Activated CD4-positive, alpha-beta T cell treated with anti-CD3 and anti-CD28 coated beads, Interleukin-2, amount 10 ng/mL, durations not matched to agents 7 days and 5 days (primary cell): ENCODE results near the gene CDH3. TPM values are rescaled to one million over a fixed set of nuclear protein-coding genes. Genes with fewer than 3 reads are reported as not detected.

Experiments
- CTCF ChIA-PET: fragments of 350-600 bp; sonication (Branson Sonifier 250); formaldehyde crosslinking; loops from one replicate; lab custom pipeline; 2021; ENCODE audit warnings: antibody characterized with exemption; lab: Charles Lee
- POLR2A ChIA-PET: fragments of 350-600 bp; sonication (Branson Sonifier 250); formaldehyde crosslinking; loops from one replicate; lab custom pipeline; 2021; ENCODE audit warnings: antibody characterized with exemption; lab: Charles Lee
- DNase-seq: peaks from one replicate; pipeline ENCODE4 v3.0.0-alpha.2; 2020
- H3K27ac Mint-ChIP-seq: one replicate; pipeline ENCODE4 v1.8.0; 2021; ENCODE audit warnings: mild to moderate bottlenecking, moderate library complexity, mixed read lengths
- H3K27me3 Mint-ChIP-seq: one replicate; pipeline ENCODE4 v1.8.0; 2021; ENCODE audit warnings: mixed read lengths
- H3K36me3 Mint-ChIP-seq: one replicate; pipeline ENCODE4 v1.8.0; 2021; ENCODE audit warnings: low read depth, mixed read lengths
- H3K4me1 Mint-ChIP-seq: one replicate; pipeline ENCODE4 v1.8.0; 2021; ENCODE audit warnings: mixed read lengths
- H3K4me3 Mint-ChIP-seq: one replicate; pipeline ENCODE4 v1.8.0; 2021; ENCODE audit warnings: mild to moderate bottlenecking, moderate library complexity, mixed read lengths
- H3K9me3 Mint-ChIP-seq: one replicate; pipeline ENCODE4 v1.8.0; 2021; ENCODE audit warnings: mixed read lengths
- total RNA-seq, 2 experiments: library from RNA; stranded (reverse); gene quantifications; one replicate each; pipeline ENCODE4 v1.2.3, GENCODE V29; 2021

The CDH3 gene
- total RNA-seq, 2 experiments from 2014 or later = 0.31 TPM; not detected in 1

DNA sequence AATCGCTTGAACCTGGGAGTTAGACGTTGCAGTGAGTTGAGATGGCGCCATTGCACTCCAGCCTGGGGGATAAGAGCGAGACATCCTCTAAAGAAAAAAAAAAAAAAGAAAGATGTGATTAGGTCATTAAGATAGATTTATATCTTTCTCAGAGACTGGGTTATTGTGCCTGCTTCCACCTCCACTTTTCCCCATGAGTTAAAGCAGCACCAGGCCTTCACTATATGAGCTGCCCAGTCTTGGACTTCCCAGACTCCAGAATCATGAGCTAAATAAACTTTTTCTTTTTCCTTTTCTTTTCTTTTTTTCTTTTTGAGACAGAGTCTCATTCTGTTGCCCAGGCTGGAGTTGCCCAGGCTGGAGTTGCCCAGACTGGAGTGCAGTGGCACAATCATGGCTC, 72.6 kb downstream of the CDH3 start:
- DNase-seq = no peak
- POLR2A ChIA-PET = no interaction called here
- Mint-ChIP-seq H3K4me1 (peaks cover 4% of the 10 kb centered on the region), H3K27me3 (no peaks in the 10 kb centered on the region), H3K9me3 (no peaks in the 10 kb centered on the region), H3K4me3 (no peak overlapping the region), H3K27ac (no peak overlapping the region), H3K36me3 (peaks cover 2% of the 10 kb centered on the region)
- CTCF ChIA-PET = interaction anchor here (0.7 to 1.3 kb wide), 3 partner anchors 17 to 52 kb away, joined by 3 to 6 read pairs (median 4); no protein-coding TSS in a partner anchor

DNA sequence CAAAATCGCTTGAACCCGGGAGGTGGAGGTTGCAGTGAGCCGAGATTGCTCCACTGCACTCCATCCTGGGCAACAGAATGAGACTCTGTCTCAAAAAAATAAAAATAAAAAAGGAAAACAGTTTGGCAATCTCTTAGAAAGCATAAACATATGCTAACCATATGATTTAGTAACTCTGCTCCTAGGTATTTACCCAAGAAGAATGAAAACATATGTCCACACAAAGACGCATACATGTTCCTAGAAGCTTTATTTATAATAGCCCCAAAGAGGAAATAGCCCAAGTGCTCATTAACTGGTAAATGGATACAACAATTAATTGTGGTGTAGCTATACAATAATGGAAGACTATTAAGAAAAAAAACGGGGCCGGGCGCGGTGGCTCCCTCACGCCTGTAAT, 73.5 kb downstream of the CDH3 start:
- Mint-ChIP-seq H3K4me3 (no peak overlapping the region), H3K9me3 (no peaks in the 10 kb centered on the region), H3K27ac (no peak overlapping the region), H3K36me3 (peaks cover 2% of the 10 kb centered on the region), H3K4me1 (peaks cover 4% of the 10 kb centered on the region), H3K27me3 (no peaks in the 10 kb centered on the region)
- CTCF ChIA-PET = interaction anchor here (1.3 kb wide), 1 partner anchor 17 kb away, joined by 3 read pairs; no protein-coding TSS in a partner anchor
- DNase-seq = no peak
- POLR2A ChIA-PET = no interaction called here

DNA sequence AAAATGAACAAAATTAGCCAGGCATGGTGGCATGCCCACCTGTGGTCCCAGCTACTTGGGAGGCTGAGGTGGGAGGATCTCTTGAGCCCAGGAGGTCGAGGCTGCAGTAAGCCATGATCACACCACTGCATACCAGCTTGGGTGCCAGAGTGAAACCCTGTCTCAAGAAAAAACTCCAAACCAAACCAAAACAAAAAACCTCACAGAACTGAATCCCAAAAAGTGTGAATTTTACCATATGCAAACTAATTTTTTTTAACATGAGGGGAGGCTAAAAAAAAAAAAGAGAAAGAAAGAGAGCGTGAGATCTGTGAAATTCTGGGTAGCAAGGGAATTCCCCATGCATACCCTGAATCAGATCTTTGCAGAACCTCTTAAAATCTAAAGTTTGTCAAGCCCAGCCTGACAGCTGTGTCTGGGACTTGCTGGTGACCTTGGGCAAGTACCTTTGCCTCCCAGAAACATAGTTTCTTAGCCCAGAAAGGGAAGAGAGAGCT, 74.9 kb downstream of the CDH3 start:
- no peak for DNase-seq
- Mint-ChIP-seq H3K27me3 (no peaks in the 10 kb centered on the region), H3K9me3 (no peaks in the 10 kb centered on the region), H3K36me3 (peaks cover 2% of the 10 kb centered on the region), H3K27ac (no peak overlapping the region), H3K4me1 (peaks cover 4% of the 10 kb centered on the region), H3K4me3 (no peak overlapping the region)
- CTCF ChIA-PET = interaction anchor here (0.7 kb wide), 1 partner anchor 652 kb away, joined by 3 read pairs; no protein-coding TSS in a partner anchor
- POLR2A ChIA-PET = interaction anchor here (0.6 kb wide), 1 partner anchor 59 kb away, joined by 5 read pairs; no protein-coding TSS in a partner anchor

DNA sequence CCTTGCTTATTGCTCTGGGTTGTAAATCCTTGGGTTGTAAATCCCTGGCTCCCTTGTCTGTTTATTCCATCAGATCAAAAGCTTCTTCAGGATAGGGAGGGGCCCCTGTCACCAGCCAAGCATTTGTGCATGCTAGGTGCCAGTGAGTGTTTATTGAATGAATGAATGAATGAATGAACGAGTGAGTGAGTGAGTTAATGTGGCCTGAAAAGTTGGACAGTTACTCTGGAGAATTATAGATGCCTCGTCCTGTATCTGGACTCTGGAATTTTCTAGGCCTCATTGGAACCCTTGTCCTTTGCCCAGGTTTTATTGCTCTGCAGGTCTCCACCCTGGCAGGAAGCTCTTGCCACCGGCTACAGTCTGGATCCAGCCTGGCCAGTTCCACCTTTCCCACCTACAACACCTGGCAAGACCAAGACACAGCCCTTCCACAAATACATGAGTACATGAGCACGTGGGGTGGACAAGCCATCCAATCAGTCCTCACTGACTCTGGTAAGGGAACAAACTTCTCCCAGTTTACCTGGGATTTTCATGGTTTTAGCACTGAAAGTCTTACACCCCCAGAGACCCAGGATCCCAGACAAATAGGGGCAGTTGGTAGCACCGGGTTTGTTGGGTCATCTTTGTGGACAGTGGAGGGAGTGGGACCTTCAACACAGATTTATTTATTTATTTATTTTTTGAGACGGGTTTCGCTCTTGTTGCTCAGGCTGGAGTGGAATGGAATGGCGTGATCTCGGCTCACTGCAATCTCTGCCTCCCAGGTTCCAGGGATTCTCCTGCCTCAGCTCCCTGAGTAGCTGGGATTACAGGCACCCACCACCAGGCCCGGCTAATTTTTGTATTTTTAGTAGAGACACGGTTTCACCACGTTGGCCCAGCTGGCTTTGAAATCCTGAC, 77.3 kb downstream of the CDH3 start:
- no peak overlapping the region for H3K4me3 Mint-ChIP-seq
- no peaks in the 10 kb centered on the region for H3K9me3 Mint-ChIP-seq
- no peak for DNase-seq
- H3K27me3 Mint-ChIP-seq = no peaks in the 10 kb centered on the region
- peaks cover 4% of the 10 kb centered on the region for H3K4me1 Mint-ChIP-seq
- POLR2A ChIA-PET = no interaction called here
- H3K27ac Mint-ChIP-seq = no peak overlapping the region
- CTCF ChIA-PET = interaction anchor here (0.7 to 0.8 kb wide), 2 partner anchors 90 to 275 kb away, joined by 3 to 4 read pairs; no protein-coding TSS in a partner anchor
- peaks cover 2% of the 10 kb centered on the region for H3K36me3 Mint-ChIP-seq

DNA sequence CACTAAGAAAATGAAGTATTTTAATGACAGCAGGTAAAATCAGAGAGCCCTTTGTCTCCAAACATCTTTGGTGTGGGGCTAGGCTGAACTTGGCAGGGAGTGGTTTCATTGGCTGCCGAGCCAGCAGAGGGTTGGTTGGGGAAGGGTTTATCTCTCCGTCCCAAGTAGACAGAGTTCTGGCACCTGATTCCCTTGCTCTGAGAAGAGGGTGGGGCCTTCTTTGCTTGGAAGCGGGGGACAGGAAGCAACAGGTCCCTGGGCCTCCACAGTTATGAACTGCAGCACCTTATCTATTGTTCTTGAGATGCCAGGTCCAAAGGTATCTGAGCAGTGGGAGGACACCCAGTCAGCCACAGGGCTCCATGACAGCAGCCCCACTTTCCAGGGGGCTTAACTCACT, 79.7 kb downstream of the CDH3 start:
- H3K36me3 Mint-ChIP-seq = no peaks in the 10 kb centered on the region
- ChIA-PET CTCF (no interaction called here), POLR2A (no interaction called here)
- H3K27me3 Mint-ChIP-seq = no peaks in the 10 kb centered on the region
- H3K27ac Mint-ChIP-seq = no peak overlapping the region
- H3K9me3 Mint-ChIP-seq = no peaks in the 10 kb centered on the region
- peaks cover 2% of the 10 kb centered on the region for H3K4me1 Mint-ChIP-seq
- no peak overlapping the region for H3K4me3 Mint-ChIP-seq
- no peak for DNase-seq

DNA sequence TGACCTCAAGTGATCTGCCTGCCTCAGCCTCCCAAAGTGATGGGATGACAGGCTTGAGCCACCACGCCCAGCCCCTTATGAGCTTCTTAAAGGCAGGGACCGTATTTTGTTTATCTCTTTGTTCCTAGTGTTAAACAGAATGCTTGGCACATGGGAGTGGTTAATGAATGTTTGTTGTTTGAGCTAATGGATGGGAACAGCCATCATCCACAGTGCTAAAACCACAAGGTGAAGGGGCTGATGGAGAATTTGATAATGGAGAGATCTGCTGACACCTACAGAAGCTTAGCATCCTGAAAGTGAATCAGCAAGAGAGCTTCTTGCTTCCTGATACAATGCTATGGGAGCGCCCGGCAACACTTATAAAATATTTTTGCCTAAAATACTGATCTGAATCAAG, 83.4 kb downstream of the CDH3 start:
- CTCF ChIA-PET = interaction anchor here (1.0 to 1.1 kb wide), 2 partner anchors 14 to 22 kb away, joined by 3 to 4 read pairs; no protein-coding TSS in a partner anchor
- Mint-ChIP-seq H3K4me1 (no peaks in the 10 kb centered on the region), H3K36me3 (no peaks in the 10 kb centered on the region), H3K9me3 (no peaks in the 10 kb centered on the region), H3K4me3 (no peak overlapping the region), H3K27ac (no peak overlapping the region), H3K27me3 (no peaks in the 10 kb centered on the region)
- POLR2A ChIA-PET = no interaction called here
- no peak for DNase-seq

DNA sequence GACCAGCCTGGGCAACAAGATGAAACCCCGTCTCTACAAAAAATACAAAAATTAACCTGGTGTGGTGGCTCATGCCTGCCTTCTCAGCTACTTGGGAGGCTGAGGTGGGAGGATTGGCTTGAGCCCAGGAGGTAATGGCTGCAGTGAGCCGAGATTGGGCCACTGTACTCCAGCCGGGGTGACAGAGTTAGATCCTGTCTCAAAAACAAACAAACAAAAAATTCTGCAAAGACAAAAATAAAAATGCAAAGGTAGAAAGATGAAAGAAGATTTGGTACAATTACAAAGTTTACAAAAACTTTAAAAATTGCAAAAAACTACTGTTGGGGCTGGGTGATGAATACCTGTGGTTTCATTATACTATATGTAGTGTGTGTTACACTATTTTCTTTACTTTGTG, 86.5 kb downstream of the CDH3 start:
- Mint-ChIP-seq H3K4me1 (peaks cover 2% of the 10 kb centered on the region), H3K4me3 (no peak overlapping the region), H3K36me3 (no peaks in the 10 kb centered on the region), H3K9me3 (no peaks in the 10 kb centered on the region), H3K27me3 (peaks cover 14% of the 10 kb centered on the region), H3K27ac (no peak overlapping the region)
- no peak for DNase-seq
- CTCF ChIA-PET = no interaction called here
- POLR2A ChIA-PET = no interaction called here

DNA sequence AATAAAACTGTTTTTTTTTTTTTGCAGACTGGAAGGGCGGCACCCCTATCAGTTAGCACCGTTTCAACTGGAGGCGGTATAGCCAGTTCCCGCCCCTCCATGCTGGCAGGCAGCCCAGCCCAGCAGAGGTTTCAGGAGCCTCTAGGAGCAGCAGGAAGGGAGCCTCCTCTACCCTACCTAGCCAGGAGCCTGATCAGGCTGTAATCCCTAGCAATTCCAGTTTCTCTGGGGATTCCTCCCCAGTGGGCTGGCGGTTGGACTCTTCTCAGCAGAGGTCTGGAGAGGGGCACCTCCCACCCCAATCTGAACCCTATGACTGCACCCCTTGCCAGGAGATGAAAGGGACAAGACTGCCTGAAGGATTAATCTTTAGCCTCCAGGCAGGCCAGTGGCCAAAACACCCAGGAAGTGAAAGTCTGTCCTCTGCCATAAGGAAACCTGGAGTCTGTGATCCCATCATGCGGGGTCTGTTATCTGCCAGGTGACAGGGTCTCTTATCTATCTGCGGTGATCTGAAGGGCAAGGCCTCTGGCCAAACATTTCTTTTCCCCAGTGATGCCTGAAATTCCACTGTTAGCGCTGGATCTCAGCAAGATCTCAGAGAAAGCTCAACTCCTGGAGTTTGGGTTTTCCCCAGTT, 87.1 kb downstream of the CDH3 start:
- ChIA-PET CTCF (interaction anchor here (0.9 kb wide), 1 partner anchor 66 kb away, joined by 3 read pairs; no protein-coding TSS in a partner anchor), POLR2A (no interaction called here)
- no peak overlapping the region for H3K4me3 Mint-ChIP-seq
- peaks cover 5% of the 10 kb centered on the region for H3K4me1 Mint-ChIP-seq
- H3K27me3 Mint-ChIP-seq = peaks cover 17% of the 10 kb centered on the region
- DNase-seq = no peak
- H3K36me3 Mint-ChIP-seq = no peaks in the 10 kb centered on the region
- H3K9me3 Mint-ChIP-seq = no peaks in the 10 kb centered on the region
- no peak overlapping the region for H3K27ac Mint-ChIP-seq

DNA sequence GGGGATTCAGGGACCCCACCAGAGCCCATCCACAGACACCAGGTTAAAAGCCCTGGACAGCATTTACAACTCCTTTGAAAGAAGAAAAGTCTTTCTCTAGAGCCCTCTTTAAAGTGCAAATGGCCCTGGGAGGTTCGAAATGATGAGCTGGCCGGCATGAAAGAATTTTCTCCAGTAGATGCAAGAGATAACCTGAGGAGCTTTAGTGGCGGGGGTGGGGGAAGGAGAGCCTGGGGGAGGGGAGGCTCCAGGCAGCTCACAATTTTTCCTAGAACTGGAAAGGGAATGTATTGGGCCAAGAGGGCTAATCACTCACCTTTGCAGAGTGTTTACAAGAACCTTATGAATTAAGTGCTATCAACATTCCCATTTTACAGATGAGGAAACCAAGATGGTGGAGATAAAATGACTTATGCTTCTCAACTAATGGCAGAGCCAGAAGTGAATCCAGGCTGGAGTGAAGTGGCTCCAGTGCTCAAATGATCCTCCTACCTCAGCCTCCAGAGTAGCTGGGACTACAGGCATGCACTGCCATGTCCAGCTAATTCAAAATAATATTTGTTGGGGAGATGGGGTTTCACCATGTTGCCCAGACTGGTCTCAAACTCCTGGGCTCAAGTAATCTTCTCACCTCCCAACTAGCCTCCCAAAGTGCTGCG, 87.8 kb downstream of the CDH3 start:
- no peaks in the 10 kb centered on the region for H3K9me3 Mint-ChIP-seq
- H3K36me3 Mint-ChIP-seq = no peaks in the 10 kb centered on the region
- no peak for DNase-seq
- H3K27me3 Mint-ChIP-seq = peaks cover 20% of the 10 kb centered on the region
- ChIA-PET POLR2A (no interaction called here), CTCF (interaction anchor here (0.9 kb wide), 1 partner anchor 65 kb away, joined by 3 read pairs; no protein-coding TSS in a partner anchor)
- H3K4me3 Mint-ChIP-seq = no peak overlapping the region
- peaks cover 7% of the 10 kb centered on the region for H3K4me1 Mint-ChIP-seq
- H3K27ac Mint-ChIP-seq = no peak overlapping the region

DNA sequence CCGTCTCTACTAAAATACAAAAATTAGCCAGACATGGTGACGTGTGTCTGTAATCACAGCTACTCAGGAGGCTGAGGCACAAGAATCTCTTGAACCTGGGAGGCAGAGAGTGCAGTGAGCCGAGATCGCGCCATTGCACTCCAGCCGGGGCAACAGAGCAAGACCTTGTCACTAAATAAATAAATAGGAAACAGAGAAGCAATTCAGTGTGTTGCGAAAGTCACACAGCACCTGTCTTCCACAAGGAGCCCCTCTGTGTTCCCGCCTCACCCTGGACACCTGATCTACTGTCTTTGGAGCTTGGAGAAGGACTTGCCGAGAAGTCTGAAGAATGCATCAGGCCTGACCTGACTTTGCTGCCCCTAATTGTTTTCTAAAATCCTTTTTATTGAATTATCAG, 88.5 kb downstream of the CDH3 start:
- no peak overlapping the region for H3K4me3 Mint-ChIP-seq
- ChIA-PET CTCF (no interaction called here), POLR2A (no interaction called here)
- peaks cover 7% of the 10 kb centered on the region for H3K4me1 Mint-ChIP-seq
- H3K27me3 Mint-ChIP-seq = peaks cover 24% of the 10 kb centered on the region
- H3K9me3 Mint-ChIP-seq = no peaks in the 10 kb centered on the region
- DNase-seq = no peak
- no peak overlapping the region for H3K27ac Mint-ChIP-seq
- no peaks in the 10 kb centered on the region for H3K36me3 Mint-ChIP-seq

DNA sequence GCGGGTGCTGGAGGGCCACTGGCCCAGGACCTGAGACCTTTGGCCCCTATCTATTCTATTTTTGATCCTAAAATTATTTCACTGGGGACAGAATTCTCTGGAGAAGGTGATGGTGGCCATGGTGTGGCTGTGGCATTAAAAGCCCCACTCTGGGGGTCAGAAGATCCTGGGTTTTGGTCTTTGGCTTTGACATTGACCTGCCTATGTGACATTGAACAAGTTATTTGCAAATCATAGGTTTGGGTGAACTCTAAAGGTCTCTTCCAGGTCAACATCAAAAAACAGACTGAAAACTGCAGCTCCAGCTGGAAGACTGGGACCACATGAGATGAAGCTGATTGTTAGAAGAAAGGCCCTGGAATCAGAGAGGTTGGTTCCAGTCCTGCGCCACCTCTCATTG, 89.7 kb downstream of the CDH3 start:
- Mint-ChIP-seq H3K4me1 (peaks cover 7% of the 10 kb centered on the region), H3K27ac (no peak overlapping the region), H3K9me3 (no peaks in the 10 kb centered on the region), H3K27me3 (peaks cover 25% of the 10 kb centered on the region), H3K4me3 (no peak overlapping the region), H3K36me3 (no peaks in the 10 kb centered on the region)
- ChIA-PET POLR2A (no interaction called here), CTCF (interaction anchor here (0.8 to 1.5 kb wide), 3 partner anchors 10 to 67 kb away, joined by 3 read pairs; no protein-coding TSS in a partner anchor)
- no peak for DNase-seq

DNA sequence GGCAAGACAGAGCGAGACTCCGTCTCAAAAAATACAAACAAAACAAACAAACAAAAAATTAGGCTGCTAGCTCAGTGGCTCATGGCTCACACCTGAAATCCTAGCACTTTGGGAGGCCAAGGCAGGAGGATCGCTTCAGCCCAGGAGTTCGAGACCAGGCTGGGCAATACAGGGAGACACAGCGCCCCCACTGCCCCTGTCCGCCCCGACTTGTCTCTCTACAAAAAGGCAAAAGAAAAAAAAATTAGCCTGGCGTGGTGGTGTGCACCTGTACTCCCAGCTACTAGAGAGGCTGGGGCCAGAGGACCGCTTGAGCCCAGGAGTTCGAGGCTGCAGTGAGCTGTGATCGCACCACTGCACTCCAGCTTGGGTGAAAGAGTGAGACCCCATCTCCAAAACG, 91.5 kb downstream of the CDH3 start:
- Mint-ChIP-seq H3K9me3 (no peaks in the 10 kb centered on the region), H3K27me3 (peaks cover 29% of the 10 kb centered on the region), H3K27ac (no peak overlapping the region), H3K4me1 (peaks cover 13% of the 10 kb centered on the region), H3K36me3 (no peaks in the 10 kb centered on the region), H3K4me3 (peak overlapping the region; percentile 51)
- ChIA-PET CTCF (interaction anchor here (1.0 kb wide), 2 partner anchors 11 to 65 kb away, joined by 3 to 4 read pairs; no protein-coding TSS in a partner anchor), POLR2A (interaction anchor here (0.6 kb wide), 1 partner anchor 103 kb away, joined by 3 read pairs; no protein-coding TSS in a partner anchor)
- no peak for DNase-seq
